Melanocyte of skin (primary cell): Measurements from ENCODE around the gene PRKAA1. TPM values are rescaled to one million over a fixed set of nuclear protein-coding genes. Genes with fewer than 3 reads are reported as not detected.

ENCODE experiments used
- small RNA-seq, 2 donors: library from RNA; depleted of rRNA; stranded (forward); fragments of <200 nt; gene quantifications; one replicate each; pipeline ENCODE3, GENCODE V24; 2012
- total RNA-seq, 2 donors: library from RNA; depleted of rRNA; stranded (reverse); fragments of >200 nt; gene quantifications; 2 replicates each; pipeline ENCODE4 v1.2.3, GENCODE V29; 2012

Gene PRKAA1
- 10 to 100 TPM; 63.3 to 66.3 TPM for total RNA-seq

GRCh38 chr5:40798012-40798800, at the start of gene PRKAA1:
Gene PRKAA1, minus strand, starts transcription at chr5:40798374. Its CDS starts 185 bp downstream, at chr5:40798189.

GRCh38 chr5:40841068-40841805, 43.1 kb upstream of the PRKAA1 start, which contains the start of gene CARD6:
Gene CARD6, plus strand, starts transcription at chr5:40841367. Its CDS starts 16 bp downstream, at chr5:40841383.

GRCh38 chr5:40834849-40835787, 36.9 kb upstream of the PRKAA1 start, which contains the start of gene RPL37:
Gene RPL37, minus strand, starts transcription at chr5:40835222. Its CDS starts 37 bp downstream, at chr5:40835185.

GRCh38 chr5:40755407-40756365, 42.5 kb downstream of the PRKAA1 start, which contains the start of gene TTC33:
Gene TTC33, minus strand, starts transcription at chr5:40755961. Its CDS starts 8,943 bp downstream, at chr5:40747018.

Small RNAs within 50 kb of the gene (small RNA-seq; reads per million reads assigned to genes)
- 0 reads per million in 2 donors for gene RF00191
- 6.9 to 15.0 reads per million in 2 donors for gene SNORD72

Other genes with a start within 250 kb of the PRKAA1 start
- gene PTGER4, start 118.5 kb downstream of the PRKAA1 start, total RNA-seq, result under 1 TPM in 1 of 2 donors, not detected in 1; 0.34 TPM
- 10 to 100 TPM; 12.7 to 15.0 TPM for gene TTC33, start 42.4 kb downstream of the PRKAA1 start, total RNA-seq
- gene RPL37, start 36.8 kb upstream of the PRKAA1 start, total RNA-seq, result 100 to 1,000 TPM; 186 to 460 TPM
- 1 to 10 TPM; 5.3 to 7.9 TPM for gene CARD6, start 43.0 kb upstream of the PRKAA1 start, total RNA-seq
- not detected for gene C7, start 111.1 kb upstream of the PRKAA1 start, total RNA-seq